CD4-positive, alpha-beta T cell treated with Interleukin-6 at 100 ng/mL for 8 hours (primary cell): Measurements from ENCODE around the gene MPC1.
"Not testable (repeated sequence)": the region's sequence is repeated elsewhere in the genome, so short reads cannot be mapped to it uniquely, and the experiment has no call there.

ENCODE experiments used
- DNase-seq: peaks from one replicate; pipeline ENCODE4 v3.0.0-alpha.2; 2020; ENCODE audit warnings: mixed read lengths, low spot score

MPC1 gene

DNA sequence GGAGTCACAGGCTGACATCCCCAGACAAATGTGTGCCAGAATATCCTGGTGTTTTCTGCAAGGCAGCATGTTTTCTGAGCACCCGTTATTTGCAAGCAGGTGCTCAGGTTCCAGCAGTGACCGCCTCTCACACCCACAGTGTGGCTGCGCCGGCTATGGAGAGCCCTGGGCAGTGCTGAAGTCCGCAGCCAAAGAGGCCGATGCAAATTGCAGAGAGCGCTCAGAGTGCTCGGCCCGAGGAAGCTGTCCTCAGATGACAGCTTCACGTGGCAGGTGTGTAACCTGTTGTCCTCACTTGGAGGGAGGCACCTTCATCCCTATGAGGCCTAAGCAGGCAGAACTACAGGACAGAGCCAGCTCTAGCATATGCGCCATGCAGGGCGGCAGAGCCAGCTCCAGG is 23.5 kb upstream of the MPC1 start:
- no peak for DNase-seq

DNA sequence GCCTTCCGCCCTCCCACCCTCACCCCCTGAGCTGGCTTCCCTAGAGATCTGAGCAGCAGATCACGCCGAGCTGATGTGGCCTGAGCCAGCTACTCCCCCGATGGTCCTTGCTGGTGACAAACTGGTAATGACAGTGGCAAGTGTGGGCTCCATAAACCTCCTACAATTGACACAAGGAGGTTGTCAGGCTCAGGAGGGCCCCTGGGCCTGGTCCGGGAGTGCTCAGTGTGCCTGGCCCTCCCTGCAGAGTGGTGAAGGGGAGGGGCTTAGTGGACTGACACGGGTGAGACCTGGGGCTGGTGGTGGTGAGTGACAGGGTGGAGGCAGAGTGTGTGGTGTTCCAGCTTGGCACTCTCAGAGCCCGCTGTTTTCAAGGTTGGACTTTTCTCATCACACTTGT is 22.6 kb upstream of the MPC1 start:
- no peak for DNase-seq

DNA sequence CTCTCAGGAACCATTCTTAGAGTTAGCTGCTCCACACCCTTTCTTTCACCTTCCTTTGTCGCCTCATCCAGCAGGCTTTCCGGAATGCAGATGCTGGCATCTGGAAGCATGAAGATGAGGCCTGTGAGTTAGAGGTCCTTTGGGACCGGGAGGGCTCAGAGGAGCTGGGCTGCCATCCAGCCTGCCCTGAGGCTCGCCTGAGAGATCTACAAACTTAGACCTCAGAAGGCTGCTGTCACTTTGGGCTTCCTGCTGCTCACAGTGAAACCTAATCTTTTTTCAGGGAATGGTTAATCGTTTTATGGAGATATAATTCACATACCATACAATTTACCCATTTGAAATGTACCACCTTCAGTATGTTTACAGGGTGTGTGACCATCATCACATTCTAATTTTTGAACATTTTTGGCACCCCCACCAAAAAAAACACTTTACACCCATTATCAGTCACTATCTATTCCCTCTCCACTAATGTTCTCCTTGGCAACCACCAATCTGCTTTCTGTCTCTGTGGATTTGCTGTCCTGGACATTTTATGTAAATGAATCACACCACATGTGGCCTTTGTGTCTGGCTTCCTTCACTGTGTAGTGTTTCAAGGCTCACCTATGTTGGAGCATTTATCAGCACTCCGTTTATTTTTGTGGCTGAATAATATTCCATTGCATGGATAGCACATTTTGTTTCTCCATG is 20.0 kb upstream of the MPC1 start:
- DNase-seq: no peak

DNA sequence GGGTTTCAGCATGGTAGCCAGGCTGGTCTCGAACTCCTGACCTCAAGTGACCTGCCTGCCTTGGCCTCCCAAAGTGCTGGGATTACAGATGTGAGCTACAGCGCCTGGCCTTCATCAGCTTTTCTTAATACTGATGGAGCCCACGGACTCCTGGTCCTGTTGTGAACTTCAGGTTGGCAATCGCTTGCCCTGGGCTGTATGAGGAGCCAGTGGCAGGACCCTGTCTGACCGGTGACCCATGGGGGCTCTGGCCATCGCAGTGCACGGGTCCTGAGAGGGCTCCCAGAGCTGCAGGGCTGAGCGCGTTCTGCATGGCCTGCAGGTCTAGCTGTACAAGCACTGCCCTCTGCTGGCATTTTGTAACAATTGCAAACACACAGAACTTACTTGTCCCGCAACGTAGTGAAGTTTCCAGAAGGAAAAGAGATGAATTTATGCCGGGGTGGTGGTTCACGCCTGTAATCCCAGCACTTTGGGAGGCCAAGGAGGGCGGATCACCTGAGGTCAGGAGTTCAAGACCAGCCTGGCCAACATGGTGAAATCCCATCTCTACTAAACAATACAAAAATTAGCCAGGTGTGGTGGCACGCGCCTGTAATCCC is 18.0 kb upstream of the MPC1 start:
- DNase-seq: peak; percentile 66

DNA sequence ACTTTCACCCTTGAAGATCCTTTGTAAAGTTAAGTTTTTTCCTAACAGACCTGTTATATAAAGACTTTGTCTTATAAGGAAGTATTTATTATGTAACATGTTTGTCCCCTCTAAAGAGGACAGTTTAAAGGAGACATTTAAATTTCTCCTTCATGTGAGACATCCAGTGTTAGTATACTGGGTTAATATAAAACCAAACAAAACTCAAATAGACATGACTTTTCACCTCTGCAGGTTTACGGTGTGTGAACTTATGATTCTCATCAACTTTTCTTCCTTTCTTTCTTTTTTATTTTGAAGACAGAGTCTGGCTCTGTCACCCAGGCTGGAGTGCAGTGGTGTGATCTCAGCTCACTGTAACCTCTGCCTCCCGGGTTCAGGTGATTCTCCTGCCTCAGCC is 17.4 kb upstream of the MPC1 start:
- DNase-seq: no peak

DNA sequence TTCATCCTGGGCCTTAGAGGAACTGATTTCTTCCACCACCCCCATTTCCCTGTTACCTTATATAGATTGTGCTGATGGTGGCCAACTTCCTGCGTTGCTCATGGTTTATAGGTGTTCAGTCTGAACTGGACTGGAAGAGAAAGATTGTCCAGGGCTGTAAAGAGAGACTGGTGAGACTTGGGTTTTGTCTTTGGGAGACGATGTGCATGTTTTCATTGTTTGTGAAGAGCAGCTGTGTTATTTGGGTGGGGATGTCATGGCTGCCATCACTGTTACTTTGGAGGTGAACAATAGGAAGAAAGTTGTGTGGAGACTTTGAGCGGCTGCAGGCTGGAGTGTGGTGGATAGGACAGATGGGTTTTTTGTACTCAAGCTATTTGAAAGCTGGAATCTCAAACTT is 15.6 kb upstream of the MPC1 start:
- no peak for DNase-seq

DNA sequence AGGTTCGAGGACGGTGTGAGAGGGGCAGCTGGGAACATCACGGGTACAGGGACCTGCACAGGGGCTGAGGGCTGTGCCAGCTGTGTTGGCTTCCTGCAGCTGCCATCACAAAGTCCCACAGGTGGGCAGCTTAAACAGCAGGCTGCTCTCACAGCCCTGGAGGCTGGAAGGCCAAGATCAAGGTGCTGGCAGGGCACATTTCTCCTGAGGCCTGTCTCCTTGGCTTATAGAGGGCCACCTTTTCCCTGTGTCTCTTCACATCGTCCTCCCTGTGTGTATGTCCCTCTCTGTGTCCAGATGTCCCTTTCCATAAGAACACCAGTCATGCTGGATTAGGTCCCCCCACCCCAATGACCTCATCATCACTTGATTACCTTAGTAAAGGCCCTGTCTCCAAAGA is 15.1 kb upstream of the MPC1 start:
- DNase-seq: no peak

DNA sequence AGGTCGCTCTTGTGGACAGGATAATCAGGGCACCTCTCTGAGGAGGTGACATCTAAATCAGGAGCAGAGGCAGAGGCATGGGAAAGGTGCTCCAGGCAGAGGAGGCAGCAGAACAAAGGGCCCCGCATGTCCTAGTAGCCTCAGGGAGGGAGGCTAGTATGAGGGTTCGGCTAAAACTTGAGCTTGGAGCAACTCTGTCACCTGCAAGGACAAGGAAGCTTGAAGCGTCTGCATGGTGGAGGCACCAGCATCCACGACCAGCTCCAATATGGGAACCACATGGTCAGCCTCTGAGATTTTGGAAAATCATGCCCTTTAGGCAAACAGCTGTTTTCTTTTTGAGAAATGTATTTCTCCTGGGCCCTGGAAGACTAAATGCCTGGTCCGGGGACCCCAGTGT is 13.0 kb upstream of the MPC1 start:
- DNase-seq: no peak

DNA sequence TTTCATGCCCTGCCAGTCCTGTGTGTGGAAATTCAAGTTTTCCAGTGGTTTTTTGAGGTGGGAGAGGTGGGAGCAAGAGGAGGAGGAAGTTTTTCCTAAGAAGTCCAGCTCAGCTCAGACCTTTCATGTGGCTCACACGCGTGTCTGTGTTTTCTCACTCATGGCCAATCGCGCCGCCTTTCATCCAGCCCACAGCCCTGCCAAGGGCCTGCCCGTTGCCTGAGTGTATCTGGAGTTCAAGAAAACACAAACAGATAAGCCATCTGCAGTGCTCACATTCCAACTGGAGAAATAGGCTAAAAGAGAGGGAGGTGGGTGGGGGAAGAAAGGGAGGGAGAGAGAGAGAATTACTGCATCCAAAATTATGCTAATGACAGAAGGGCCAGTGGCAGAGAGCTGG is 12.6 kb upstream of the MPC1 start:
- DNase-seq: no peak

DNA sequence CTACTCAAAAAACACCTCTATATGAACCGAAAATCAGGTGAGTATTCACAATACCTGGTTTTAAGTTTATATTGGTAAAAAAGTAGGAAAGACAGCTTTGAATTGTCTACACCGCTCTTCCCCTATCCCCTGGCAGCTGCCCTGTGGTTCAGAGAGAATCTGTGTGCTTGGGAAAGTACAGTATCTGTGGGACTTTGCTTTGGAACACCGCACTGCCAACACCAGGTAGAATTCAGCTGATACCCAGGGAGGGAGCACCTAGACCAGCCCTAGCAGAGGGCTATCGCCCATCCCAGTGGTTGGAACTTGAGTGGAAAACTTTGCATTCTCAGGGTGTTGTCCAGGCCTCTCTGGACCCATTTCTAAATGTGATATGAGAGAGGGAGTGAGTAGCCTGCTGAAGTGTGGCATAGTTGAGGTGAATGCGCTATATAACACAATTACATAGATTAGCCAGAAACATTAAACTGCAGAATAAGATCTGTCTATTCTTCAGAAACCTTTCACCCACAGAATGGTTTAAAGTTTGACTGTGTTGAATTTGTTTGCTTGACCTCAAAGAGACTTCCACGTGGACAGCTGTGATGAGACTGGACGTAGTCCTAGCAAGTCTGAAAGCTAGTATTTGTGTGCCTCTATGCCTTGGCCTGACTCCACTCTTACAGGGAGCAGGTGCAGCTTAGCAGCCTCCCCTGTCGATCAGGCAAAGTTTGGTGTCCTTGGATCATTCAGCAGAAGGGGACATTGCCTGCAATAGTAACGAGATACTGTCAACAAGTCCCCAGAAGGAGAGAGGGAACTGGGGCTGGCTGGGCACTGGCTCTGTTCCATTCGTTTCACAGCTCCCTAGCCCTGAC is 11.5 kb upstream of the MPC1 start:
- DNase-seq: no peak

DNA sequence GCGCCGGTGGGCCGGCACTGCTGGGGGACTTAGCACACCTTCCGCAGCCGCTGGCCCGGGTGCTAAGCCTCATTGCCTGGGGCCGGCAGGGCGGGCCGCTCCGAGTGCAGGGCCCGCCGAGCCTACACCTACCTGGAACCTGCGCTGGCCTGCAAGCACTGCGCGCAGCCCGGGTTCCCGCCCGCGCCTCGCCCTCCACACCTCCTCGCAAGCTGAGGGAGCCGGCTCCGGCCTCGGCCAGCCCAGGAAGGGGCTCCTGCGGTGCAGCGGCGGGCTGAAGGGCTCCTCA is 10.7 kb upstream of the MPC1 start:
- no peak for DNase-seq

DNA sequence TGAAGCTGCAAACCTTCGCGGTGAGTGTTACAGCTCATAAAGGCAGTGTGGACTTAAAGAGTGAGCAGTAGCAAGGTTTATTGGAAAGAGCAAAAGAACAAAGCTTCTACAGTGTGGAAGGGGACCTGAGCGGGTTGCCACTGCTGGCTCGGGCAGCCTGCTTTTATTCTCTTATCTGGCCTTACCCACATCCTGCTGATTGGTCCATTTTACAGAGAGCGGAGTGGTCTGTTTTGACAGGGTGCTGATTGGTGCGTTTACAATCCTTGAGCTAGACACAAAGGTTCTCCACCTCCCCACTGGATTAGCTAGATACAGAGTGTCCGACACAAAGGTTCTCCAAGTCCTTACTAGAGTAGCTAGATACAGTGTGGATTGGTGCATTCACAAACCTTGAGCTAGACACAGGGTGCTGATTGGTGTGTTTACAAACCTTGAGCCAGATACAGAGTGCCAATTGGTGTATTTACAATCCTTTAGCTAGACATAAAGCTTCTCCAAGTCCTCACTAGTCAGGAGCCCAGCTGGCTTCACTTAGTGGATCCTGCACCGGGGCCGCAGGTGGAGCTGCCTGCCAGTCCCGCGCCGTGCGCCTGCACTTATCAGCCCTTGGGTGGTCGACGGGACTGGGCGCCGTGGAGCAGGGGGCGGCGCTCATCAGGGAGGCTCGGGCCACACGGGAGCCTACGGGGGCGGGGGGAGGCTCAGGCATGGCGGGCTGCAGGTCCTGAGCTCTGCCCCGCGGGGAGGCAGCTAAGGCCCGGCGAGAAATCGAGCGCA is 10.2 kb upstream of the MPC1 start:
- not testable (repeated sequence) for DNase-seq

DNA sequence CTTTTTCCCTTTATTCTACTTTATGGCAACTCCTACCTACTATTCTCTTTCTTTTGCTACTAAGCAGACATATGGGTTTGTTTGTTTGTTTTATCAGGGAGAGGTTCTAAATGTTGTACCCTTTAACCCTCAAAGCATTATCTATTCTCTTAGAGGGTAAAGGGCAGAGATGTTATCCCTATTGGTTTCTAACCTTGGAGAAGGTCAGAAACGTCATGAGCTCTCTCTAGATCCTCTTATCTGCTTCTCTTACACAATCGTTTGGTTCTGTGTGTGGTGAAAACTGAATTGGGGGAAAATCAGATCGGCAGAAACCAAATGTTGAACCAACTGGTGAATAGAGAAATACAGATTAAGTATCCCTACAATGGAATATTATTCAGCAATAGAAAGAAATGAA is 6.4 kb upstream of the MPC1 start:
- DNase-seq: no peak

DNA sequence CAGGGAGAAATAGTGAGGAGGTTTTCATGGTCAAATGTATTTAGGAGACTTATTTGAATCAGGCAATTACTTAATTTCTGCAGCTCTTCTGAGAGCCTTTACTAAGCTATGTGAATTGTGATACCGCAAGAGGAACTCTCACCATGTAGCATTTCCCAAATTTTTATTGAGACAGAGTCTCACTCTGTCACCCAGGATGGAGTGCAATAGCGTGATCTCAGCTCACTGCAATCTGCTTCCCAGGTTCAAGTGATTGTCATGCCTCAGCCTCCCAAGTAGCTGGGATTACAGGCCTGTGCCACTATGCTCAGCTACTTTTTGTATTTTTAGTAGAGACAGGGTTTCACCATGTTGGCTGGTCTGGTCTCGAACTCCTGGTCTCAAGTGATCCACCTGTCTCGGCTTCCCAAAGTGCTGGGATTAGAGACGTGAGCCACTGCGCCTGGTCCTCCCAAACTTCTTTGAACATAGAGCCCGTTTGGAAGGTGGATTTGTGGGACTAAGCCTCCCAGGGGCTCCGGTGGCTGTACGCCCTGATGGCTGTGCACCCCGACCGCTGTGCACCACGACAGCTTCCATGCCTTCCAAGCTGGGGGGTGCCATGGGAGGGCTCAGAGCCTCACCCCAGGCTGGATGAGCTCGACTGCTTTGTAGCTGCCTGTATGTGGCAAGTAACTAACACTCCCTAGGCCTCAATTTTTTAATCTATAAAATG is 5.7 kb upstream of the MPC1 start:
- DNase-seq: no peak

DNA sequence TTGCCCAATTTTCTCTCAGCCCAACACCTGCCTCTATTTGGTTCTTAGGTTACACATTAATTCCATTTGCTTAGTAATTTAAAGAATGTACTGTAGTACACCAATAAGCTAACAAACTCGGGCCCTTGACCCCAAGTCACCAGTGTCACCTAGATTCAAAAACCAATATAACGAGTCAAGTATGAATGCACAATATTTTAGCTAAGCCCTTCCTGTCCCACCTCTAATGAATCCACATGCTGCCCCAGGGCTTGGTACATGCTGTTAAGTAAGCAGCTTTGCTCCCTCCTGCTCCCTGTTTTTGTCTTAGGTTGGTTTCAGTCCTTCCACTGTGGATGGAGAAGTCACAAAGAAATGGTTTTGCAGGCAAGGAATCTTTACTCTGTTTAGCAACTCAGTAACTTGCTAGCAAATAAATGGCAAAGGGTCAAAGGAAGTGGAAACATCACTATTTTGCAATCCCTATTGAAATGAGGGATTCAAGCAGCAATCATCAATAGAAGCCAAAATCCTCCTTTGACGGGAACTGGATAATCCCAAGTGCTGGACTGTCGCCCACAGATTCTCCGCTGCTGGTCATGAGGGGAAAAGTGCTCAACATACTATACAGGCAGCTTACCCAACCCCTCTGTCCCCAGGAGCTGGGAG is 5.0 kb upstream of the MPC1 start:
- DNase-seq: no peak

DNA sequence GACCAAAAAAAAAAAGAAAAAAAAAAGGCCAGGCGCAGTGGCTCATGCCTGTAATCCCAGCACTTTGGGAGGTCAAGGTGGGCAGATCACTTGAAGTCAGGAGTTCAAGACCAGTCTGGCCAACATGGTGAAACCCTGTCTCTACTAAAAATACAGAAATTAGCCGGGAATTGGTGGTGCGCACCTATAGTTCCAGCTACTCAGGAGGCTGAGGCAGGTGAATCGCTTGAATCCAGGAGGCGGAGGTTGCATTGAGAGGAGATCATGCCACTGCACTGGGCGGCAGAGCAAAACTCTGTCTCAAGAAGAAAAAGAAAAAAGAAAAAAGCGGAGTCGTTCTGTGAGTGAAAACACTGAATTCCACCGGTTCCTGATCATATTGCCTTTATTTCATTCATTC is 4.4 kb upstream of the MPC1 start:
- not testable (repeated sequence) for DNase-seq

DNA sequence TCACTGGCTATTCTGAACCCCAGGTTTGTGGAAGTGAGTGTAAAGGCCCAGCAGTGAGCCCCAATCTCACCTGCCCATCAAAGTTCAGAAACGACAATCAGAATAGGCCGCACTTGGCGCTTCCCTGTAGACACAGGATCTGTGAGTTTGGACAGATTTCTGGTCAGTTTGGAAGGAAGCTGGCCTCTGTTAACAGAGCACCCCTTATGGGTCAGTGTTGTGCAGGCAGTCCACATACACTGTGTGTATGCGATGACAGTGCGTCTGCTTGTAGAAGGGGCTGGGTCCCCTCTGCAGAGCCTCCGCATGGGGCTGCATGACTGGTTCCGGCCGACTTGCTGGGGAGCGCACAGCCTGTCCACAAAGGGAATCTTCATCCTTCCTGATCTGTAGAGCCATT is 3.4 kb upstream of the MPC1 start:
- no peak for DNase-seq

DNA sequence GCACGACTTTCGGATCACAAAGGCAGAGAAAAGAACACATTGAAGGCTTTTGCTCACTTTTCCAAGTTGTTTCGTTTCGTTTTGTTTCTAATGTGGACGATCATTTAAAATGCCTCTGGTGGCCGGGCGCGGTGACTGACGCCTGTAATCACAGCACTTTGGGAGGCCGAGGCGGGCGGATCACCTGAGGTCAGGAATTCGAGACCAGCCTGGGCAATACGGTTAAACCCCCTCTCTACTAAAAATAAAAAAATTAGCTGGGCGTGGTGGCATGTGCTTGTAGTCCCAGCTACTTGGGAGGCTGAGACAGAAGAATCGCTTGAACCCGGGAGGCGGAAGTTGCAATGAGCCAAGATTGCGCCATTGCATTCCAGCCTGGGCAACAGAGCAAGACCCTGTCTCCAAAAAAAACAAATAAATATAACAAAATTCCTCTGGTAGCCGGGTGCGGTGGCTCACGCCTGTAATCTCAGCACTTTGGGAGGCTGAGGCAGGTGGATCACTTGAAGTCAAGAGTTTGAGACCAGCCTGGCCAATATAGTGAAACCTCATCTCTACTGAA is 1.1 kb upstream of the MPC1 start:
- not testable (repeated sequence) for DNase-seq

DNA sequence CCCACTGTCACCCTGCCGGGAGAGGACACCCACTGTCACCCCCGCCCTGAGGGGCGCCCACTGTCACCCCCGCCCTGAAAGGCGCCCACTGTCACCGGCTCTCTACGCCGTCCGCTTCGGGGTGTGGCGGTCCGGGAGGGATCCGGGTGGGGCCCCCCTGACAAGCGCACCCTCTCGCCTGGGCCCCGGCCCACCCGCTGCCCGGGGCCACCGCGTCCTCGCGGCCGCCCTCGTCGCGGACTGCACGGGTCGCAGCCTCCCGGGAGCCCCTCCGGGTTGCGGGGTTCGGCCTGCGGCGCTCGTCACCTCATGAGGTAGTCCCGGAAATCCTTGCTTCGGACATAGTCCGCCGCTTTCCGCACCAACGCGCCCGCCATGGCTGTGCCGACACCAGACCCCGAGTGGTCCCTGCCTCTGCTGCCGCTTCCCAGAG is 224 bp downstream of the MPC1 start:
- no peak for DNase-seq

DNA sequence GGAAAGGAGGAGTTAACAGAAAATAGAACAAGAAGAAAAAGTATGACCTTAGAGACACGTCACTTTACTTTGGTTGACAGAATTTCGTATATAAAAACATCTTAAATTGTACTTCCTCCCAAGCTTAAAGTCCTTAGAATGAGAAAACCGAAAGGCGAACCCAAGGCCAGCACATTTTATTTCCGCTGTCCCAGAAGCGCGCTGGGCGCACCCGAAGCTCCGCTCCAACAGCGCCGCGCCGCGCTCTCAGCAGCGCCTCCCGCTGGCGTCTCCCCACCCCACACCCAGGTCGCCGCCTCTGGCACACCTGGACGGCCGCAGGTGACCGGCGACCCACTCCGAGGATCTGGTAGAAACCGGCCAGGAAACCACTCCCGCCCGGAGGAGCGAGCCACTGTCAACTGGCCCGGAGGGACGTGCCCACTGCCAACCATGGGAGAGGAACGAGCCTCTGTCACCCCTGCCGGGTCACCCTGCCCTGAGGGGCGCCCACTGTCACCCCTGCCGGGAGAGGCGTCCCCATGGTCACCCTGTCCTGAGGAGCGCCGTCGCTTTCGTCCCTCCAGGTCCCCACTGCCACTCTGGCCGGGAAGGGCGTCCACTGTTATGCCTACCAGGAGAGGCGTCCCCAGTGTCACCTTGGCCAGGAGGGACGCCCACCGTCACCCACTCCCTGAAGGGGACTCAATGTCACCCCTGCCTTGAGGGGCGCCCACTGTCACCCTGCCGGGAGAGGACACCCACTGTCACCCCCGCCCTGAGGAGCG is 824 bp downstream of the MPC1 start:
- peak; percentile 57 for DNase-seq

DNA sequence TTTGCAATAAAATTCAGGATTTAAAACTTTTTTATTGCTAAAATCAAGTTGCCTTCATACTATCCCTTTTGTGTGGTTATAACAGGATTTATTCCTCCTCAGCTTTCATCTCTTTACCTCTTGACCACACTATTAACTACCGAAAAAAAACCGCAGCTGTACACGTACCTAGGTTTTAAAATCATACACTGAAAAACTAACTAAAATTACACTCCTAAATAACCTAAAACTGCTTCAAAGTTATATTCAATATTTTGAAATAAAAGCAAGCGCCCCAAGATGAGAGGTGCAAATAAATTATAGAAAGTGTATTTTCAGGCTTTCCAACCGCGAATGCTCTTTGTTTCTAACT is 1.4 kb downstream of the MPC1 start:
- no peak for DNase-seq
